ENCODE results near the gene TIMP3. TPM values are rescaled to one million over a fixed set of nuclear protein-coding genes. Genes with fewer than 3 reads are reported as not detected.

Gene TIMP3
- total and polyA plus RNA-seq, 10 donors, result 19.7 to 689 (median 367) TPM

DNA sequence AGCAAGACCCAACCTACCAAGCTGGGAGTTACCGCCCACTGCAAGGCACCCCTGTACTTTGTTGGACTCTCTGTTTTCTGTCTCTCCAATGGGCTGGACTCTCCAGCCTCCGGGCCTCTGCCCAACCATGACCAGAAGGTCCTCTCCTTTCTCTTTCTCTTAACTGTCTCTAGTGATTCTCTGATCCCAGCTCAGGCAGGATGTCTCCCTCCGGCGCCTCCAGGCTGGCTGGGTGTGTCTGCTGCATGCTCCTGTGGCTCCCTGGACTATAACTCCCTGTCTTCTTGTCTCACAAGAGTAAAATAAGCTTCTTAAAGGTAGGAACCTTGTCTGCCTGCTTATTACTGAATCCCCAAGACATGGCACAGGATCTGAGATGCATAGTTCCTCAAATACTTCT, 36.3 kb downstream of the TIMP3 start:
- H3K4me1 ChIP-seq, result peaks cover 4 to 86% (median 31%) of the 10 kb centered on the region in 6 donors
- intact Hi-C loops (cut with DNase I; ENCODE audit: low total_unique reads), result no loop called here
- peaks cover 0 to 83% (median 2%) of the 10 kb centered on the region in 6 donors for H3K36me3 ChIP-seq
- no peak for DNase-seq
- H3K27me3 ChIP-seq (replicated peaks in 1 of 7), result no peaks in the 10 kb centered on the region
- no peak overlapping the region for H3K4me3 ChIP-seq
- 73 to 96% (median 88%) methylated on average over 4 of the region's 4 CpGs for WGBS, 5 donors
- no peaks in the 10 kb centered on the region for H3K9me3 ChIP-seq
- TF ChIP-seq POLR2A (IDR thresholded peaks at IDR 0.05), result no peak
- TF ChIP-seq, protein P1, sequence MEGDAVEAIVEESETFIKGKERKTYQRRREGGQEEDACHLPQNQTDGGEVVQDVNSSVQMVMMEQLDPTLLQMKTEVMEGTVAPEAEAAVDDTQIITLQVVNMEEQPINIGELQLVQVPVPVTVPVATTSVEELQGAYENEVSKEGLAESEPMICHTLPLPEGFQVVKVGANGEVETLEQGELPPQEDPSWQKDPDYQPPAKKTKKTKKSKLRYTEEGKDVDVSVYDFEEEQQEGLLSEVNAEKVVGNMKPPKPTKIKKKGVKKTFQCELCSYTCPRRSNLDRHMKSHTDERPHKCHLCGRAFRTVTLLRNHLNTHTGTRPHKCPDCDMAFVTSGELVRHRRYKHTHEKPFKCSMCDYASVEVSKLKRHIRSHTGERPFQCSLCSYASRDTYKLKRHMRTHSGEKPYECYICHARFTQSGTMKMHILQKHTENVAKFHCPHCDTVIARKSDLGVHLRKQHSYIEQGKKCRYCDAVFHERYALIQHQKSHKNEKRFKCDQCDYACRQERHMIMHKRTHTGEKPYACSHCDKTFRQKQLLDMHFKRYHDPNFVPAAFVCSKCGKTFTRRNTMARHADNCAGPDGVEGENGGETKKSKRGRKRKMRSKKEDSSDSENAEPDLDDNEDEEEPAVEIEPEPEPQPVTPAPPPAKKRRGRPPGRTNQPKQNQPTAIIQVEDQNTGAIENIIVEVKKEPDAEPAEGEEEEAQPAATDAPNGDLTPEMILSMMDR (IDR thresholded peaks at IDR 0.05 in 8 of 11, conservative IDR thresholded peaks at IDR 0.05 in 3 of 11), result no peak
- TF ChIP-seq POLR2AphosphoS5 (IDR thresholded peaks at IDR 0.05), result no peak
- no peak overlapping the region for H3K27ac ChIP-seq

DNA sequence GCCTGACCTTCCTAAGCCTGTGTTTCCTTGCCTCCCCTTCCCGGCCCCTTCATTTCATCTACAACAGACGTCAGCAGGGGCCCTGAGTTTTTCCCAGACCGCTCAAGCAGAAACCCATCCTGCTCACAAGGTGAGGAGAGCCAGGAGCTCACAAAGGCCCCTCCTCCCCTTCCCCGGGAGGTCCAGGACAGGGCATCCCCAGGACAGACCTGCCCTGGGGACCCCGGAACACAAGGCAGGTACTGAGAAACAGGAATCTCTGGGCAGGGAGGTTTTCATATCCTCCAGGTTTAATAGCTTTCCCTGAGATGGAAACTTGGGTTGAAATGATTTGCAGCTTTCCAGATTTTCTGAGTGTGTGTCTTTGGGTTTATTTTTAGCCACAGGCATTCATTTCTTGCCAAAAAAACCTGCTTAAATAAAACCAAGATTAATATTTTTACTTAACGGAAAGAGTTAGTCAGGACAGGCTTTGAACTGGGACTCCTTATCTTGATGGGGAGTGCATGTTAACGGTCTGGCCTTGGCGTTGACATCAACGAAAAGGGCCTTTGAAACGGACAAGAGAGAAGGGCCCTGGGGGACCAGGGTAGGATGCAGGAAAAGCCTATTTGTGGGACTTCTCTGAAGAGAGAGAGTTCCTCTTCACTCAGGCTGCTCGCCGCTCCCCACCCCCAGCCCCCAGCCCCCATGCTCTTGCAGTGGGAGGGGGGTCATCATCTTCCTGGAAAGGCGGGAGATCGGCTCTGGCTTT, 38.5 kb downstream of the TIMP3 start:
- no peak for DNase-seq
- no peaks in the 10 kb centered on the region for H3K9me3 ChIP-seq
- peak in 2 of 3 donors; percentile 26 to 42 for TF ChIP-seq POLR2AphosphoS5 (IDR thresholded peaks at IDR 0.05)
- TF ChIP-seq POLR2A (IDR thresholded peaks at IDR 0.05), result no peak
- H3K27ac ChIP-seq, result peak overlapping the region in 6 of 8 donors; percentile 20 to 64 (median 42)
- H3K36me3 ChIP-seq, result peaks cover 0 to 68% (median 1%) of the 10 kb centered on the region in 6 donors
- no peaks in the 10 kb centered on the region for H3K27me3 ChIP-seq (replicated peaks in 1 of 7)
- H3K4me3 ChIP-seq, result peak overlapping the region in 1 of 8 donors; percentile 4
- whole genome bisulfite sequencing, 5 donors, result 37 to 62% (median 48%) methylated on average over 14 of the region's 14 CpGs
- peaks cover 4 to 77% (median 30%) of the 10 kb centered on the region in 6 donors for H3K4me1 ChIP-seq
- intact Hi-C loops (cut with DNase I; ENCODE audit: low total_unique reads), result no loop called here

DNA sequence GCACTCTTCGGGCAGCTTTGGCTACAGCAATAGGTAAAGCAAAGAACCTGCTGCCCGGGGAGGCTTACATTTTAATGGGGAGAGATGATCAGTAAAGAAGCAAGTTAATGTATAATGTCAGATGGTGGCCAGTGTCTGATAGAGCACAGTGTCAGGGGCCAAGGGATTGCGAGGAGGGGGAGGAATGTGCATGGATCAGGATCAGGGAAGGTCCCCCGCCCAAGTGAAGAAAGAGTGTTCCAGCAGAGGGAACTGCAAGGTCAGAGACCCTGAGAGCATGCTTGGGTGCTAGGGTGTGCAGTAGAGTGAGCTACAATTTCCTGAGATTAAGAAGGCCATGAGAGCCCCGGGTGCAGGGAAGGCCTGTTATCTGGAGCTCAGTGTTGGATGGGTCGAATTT, 39.7 kb downstream of the TIMP3 start:
- intact Hi-C loops (cut with DNase I; ENCODE audit: low total_unique reads), result no loop called here
- H3K36me3 ChIP-seq, result peaks cover 0 to 67% (median 0%) of the 10 kb centered on the region in 6 donors
- DNase-seq, result no peak
- TF ChIP-seq POLR2AphosphoS5 (IDR thresholded peaks at IDR 0.05) (peak in 1 of 3 donors; percentile 57), POLR2A (IDR thresholded peaks at IDR 0.05) (no peak)
- TF ChIP-seq, protein P1 (IDR thresholded peaks at IDR 0.05 in 8 of 11, conservative IDR thresholded peaks at IDR 0.05 in 3 of 11), result no peak
- no peak overlapping the region for H3K4me3 ChIP-seq
- no peaks in the 10 kb centered on the region for H3K9me3 ChIP-seq
- H3K27ac ChIP-seq, result no peak overlapping the region
- WGBS, 5 donors, result 70 to 89% (median 80%) methylated on average over 6 of the region's 6 CpGs
- H3K4me1 ChIP-seq, result peaks cover 4 to 81% (median 29%) of the 10 kb centered on the region in 6 donors
- H3K27me3 ChIP-seq (replicated peaks in 1 of 7), result no peaks in the 10 kb centered on the region

DNA sequence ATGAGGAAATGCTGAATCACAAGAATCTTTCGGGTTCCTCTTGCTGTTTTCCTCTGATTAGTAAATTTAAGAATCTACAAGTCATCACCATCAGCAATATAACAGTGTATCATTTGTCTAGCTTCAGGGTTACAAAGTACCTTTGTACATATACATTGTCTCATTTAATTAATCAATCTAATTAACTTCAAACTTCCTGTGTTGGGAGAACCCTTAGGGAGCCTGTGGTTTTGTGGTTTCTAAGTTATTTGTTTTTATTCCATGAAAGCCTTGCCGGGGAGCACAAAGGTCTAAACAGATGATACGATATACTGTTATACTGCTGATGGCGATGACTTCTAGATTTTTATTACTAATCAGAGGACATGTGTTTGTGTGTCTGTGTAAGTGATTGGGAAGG, 41.0 kb downstream of the TIMP3 start:
- Histone ChIP-seq H3K27ac (no peak overlapping the region), H3K4me1 (peaks cover 4 to 78% (median 24%) of the 10 kb centered on the region in 6 donors)

More for the DNA sequence above, 41.0 kb downstream of the TIMP3 start:
- H3K4me3 ChIP-seq, result no peak overlapping the region
- intact Hi-C loops (cut with DNase I; ENCODE audit: low total_unique reads), result no loop called here
- H3K36me3 ChIP-seq, result peaks cover 0 to 56% (median 0%) of the 10 kb centered on the region in 6 donors
- no peaks in the 10 kb centered on the region for H3K9me3 ChIP-seq
- 43 to 59% (median 51%) methylated on average over 4 of the region's 4 CpGs for WGBS, 5 donors
- no peak for DNase-seq
- TF ChIP-seq POLR2AphosphoS5 (IDR thresholded peaks at IDR 0.05) (no peak), POLR2A (IDR thresholded peaks at IDR 0.05) (no peak)
- TF ChIP-seq, protein P1 (IDR thresholded peaks at IDR 0.05 in 8 of 11, conservative IDR thresholded peaks at IDR 0.05 in 3 of 11), result no peak
- no peaks in the 10 kb centered on the region for H3K27me3 ChIP-seq (replicated peaks in 1 of 7)

Data from spleen (tissue), 11 donors.